Neural cell (in vitro differentiated cells): ENCODE measurements around the gene HLF.

Source experiments
- EZH2 ChIP-seq: fragments of 200-600, 300-800 bp; shearing (Covaris generic), sonication (generic); IDR thresholded peaks from 2 replicates; pipeline ENCODE4 v1.6.1; 2014; ENCODE audit warnings: antibody characterized with exemption, low read length, borderline replicate concordance, mild to moderate bottlenecking; ENCODE audit not compliant: insufficient read depth, poor library complexity, severe bottlenecking
- SMC3 ChIP-seq: fragments of 450-650 bp; conservative IDR thresholded peaks from 2 replicates; pipeline ENCODE4 v1.6.1; 2014; ENCODE audit warnings: antibody characterized with exemption, mild to moderate bottlenecking, moderate library complexity; ENCODE audit not compliant: poor library complexity

- TF ChIP-seq EZH2 (no peak), SMC3 (no peak)
Observed at GRCh38 chr17:55275894-55276804, 11.4 kb downstream of the HLF start.
